GM19467 (cell line): Measurements from ENCODE around the gene TRIM8.

Experiments
- ATAC-seq: cut with Tn5 transposase; IDR thresholded peaks from one replicate; pipeline ENCODE4 v1.9.1; 2021; ENCODE audit warnings: mild to moderate bottlenecking, moderate library complexity; ENCODE audit not compliant: unreplicated experiment

The TRIM8 gene

DNA sequence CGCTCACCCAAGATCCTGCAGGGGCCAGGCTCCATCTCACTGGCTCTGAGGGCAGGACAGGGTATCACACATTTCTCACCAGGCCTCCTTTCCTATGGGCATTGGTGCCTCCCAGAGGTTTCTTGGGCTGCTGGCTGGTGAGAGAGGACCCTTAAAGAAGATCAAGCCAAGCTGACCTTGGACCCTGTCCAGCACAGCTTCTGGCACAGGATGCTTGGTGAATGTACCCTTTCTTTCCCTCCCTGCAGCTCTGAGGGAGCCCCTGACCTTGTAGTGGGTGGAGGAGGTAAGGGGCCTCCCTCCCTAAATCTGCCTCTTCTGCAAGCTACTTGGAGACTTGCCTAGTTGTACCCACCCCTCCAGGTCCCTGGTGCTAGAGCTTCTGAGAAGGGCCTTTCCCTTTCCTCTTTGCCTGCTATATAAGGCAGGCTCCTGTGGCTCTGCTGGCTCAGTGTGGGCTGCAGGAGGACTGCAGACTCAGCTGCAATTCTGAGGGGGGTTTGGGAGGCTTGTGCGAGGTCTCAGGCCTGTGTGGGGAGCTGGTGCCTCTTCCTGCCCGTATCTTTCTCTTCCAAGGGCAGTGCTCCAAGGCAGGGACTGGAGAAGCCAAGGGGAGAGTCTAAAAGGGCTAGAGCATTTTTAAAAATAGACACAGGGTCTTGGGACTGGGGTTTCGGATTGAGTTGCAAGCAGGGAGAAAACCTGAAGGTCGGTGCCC, 11.7 kb upstream of the TRIM8 start:
- no peak for ATAC-seq

GRCh38 chr10:102633287-102633686, 11.0 kb upstream of the TRIM8 start:
- no peak for ATAC-seq

DNA sequence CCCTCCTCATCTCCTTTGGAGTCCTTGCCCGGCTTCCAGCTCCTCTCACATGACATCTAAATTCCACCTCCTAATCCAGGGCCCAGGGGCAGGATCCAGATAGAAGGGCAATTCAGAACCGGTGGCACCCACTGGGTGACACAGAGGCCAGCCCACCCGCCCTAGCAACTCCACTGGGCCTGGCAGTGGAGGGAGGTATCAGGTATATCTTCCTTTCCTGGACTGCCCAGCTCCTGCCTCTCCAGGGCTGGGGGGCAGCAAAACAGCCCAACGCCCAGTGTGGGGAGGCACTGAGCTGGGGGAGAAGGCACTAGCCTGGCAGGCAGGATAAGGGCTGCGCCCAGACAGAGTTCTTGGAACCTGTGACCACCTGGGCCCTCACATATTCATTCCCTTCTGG, 10.4 kb upstream of the TRIM8 start:
- ATAC-seq, result no peak

DNA sequence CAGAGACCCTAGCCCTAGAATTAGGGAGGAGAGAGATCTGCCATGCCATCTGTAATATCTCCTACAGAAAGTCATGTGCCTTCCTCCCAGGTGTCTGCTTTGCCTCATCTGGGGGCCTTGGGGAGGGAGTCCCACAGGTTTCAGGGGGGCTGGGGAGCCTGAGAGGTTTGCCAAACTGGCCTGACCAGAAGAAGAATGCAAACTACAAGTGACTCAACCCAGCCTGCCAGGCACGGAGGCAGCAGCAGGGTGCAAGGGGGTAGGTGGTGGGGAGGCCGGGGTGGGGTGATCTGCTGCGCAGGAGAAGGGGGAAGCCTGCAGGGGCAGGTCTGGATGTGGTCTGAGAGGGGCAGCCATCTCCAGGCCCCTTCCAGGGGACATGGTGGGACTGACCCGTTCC, 9.6 kb upstream of the TRIM8 start:
- ATAC-seq, result no peak

DNA sequence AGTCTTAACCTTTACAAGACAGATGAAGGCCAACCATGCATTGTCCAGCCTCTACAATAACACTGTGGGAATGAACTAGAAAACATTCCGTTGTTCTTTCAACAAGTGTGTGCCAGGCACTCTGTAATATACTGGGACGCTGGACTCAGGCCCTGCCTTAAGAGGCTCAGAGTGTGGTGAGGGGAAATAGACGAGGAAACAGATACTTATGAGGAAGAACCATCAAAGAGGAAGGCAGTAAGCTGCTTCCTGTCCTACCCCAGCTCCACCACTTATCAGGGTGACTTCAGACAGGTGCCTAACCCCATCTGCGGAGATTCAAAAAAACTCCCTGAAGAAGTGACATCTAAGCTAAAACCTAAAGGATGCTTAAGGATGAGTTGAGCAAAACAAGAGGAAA, 8.9 kb upstream of the TRIM8 start:
- no peak for ATAC-seq

DNA sequence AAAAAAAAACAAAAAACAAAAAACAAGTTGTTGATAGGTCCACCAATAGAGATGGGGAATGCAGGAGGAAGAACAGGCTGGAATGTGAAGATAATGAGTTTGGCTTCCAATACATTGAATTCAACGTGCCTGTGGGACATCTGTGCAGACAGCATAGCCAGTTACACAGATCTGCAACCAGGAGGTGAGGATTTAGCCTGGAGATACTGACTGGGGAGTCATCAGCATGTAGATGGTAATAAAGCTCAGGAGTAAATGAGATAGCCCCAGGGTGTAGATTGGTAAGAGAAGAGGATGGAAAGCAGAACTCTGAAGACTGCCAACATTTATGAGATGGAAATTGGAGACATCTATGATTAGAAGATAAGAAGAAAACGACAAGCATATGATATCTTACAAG, 4.7 kb upstream of the TRIM8 start:
- ATAC-seq, result no peak

DNA sequence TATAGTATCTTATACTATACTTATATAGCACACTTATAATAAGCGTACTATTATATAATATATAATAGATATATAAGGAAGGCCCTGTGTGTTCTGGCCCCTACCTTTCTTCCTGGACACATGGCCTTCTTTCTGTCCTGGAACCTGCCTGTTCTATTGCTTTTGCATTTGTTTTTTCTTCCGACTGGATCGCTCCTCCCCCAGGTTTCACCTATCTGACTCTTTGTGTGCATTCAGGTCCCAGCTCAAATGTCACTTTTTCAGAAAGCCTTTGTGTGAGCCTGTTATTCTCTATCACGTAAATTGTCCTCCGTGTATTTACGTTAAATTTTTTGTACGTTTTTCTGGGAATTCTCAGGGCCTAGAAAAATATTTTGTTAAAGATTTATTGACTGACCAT, 2.9 kb upstream of the TRIM8 start:
- ATAC-seq, result no peak

GRCh38 chr10:102641880-102642735, 2.2 kb upstream of the TRIM8 start:
- peak; percentile 42 for ATAC-seq

DNA sequence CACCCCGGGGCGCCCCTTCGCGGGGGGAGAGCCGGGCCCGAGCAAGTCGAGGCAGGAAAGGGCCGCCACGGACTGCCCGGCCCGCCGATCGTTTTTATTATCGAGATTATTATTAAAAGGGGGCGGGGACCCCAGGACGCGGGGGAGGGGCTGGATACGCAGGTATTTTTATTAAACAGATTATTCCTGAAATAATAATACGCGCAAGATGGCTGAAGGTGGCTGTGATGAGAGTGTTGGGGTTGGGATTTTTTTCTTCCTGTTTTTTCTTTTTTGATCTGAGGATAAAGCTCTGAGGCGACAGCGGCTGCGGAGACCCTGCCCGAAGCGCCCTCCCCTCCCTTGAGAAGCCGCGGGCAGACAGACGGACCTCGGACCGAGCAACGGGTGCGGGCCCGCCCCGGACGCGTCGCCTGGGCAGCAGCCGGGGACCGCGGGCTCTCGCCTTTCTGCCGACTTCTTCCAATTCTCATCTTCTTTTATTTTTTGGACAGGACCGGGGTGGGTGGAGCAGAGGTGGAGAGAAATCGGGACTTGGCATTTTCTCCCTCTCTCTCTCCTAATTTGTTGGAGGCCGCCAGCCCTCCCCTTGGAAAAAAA, 1.4 kb upstream of the TRIM8 start:
- no peak for ATAC-seq

- no peak for ATAC-seq
Measured at GRCh38 chr10:102643336-102644065, 778 bp upstream of the TRIM8 start.

- ATAC-seq, result no peak
Measured at GRCh38 chr10:102644646-102645387, 538 bp downstream of the TRIM8 start.

- no peak for ATAC-seq
Measured at GRCh38 chr10:102645388-102645740, 1.1 kb downstream of the TRIM8 start.

DNA sequence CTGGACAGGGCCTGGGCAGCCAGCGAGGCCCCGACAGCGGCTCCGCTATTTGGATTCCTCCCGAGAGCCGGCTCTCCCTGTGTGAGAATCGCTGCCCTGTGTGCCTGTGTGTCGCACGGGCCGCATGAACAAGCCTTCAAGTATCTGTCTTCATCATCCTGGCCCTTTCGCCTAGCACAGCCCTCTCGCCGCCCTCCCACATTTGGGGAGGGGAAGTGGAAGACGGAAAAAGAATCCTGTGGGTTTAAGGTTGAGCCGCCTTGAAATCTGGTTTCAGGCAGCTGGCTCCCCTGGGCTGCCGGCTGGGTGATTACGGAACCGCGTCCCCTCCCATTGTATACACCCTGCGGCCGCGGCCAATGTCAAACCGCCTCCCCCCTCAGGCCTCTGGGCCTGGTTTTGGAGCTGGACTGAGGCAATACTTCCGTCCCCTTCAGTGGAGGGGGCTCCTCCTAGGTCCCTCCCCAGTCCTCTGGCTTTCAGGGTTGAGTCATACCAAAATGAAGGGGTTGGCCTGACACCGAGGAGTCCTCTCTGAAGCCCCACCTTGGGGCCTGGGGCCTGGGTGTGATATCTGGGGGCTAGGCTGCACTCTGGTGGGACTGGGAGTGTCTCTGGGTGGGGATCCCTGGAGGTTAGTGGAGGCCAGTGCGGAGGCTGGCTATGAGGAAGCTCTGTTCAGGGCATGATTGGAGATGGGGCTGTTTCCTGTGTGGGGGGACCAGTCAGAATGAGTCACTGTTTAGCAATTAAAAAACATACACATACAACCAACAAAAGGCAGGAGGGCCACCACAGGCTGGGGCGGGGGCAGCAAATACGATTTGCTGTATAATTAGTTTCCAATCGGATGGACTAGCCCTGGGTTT, 1.7 kb downstream of the TRIM8 start:
- peak; percentile 22 for ATAC-seq

DNA sequence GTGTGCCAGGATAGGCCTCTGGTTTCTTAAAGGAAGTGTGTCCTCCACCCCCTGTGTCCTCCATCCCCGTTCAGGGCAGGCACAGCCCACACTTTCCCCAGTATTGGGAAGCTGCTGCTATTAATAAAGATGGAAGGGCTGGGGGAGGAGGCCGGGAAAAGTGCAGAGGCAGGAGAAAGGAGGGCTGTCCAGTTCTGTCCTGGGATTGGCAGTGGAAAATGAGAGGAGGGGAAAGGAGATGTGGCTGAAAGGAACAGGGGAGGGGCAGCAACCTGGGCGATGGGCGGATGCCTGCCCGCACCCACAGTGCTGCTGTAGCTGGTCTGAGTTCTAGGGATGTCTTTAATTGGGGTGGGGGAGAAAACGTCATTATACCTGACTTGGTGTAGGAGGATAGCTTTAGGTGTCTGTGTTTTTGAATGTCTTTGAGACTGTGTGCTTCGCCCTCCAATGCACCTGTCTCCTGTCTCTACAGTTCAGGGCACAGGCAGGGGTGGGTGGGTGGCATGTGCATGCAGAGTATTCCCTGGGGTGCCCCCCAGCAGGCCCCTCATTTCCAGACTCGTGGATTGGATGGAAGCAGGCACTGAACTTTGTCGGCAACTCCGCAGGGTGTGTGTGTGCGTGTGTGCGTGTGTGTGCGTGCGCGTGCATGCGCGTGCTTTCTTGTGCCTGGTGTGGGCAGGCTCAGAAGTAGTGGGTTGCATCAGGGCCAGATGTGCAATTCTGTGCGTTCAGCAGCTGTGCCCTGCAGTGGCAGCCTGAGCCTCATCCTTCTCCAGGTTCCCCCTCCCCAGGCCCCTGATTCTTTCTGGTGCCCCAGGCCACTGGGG, 2.5 kb downstream of the TRIM8 start:
- ATAC-seq, result no peak

DNA sequence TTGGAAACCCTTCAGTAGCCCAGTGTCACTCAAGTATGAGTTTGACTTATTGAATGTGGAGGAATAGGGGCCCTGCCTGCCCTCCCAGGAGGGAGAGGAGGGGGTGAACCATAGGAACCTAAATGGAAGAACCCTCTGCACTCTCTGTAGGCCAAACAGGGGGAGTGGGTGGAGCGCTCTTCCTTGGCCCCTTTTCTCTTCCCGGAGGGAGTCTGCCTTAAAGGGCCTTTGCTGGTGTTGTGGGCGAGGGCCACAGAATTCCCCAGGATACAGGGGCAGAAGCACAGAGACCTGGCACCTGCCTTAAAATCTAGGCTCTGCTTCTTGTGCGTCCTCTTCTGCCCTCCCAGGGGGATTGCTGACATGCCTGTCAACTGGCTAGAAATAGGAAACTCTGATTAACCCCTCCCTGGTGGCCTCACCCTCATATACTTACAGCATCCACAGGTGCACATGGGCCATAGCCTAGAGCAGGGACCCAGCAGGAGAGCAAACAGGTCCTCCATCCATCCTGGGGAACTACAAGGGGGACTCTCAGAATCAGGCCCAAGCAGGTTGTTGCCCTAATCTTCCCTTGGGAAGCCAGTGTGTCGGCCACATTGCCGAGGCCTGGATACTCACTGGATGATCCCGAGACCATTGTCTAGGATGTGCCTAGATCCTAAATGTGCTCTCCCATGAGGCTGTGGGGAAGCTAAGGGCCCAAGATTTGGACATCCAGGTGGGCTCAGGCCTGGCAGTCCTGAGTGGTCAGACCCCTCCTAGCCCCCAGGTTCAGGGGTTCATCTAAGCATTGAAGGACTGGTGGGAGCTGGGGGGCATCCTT, 3.4 kb downstream of the TRIM8 start:
- no peak for ATAC-seq

DNA sequence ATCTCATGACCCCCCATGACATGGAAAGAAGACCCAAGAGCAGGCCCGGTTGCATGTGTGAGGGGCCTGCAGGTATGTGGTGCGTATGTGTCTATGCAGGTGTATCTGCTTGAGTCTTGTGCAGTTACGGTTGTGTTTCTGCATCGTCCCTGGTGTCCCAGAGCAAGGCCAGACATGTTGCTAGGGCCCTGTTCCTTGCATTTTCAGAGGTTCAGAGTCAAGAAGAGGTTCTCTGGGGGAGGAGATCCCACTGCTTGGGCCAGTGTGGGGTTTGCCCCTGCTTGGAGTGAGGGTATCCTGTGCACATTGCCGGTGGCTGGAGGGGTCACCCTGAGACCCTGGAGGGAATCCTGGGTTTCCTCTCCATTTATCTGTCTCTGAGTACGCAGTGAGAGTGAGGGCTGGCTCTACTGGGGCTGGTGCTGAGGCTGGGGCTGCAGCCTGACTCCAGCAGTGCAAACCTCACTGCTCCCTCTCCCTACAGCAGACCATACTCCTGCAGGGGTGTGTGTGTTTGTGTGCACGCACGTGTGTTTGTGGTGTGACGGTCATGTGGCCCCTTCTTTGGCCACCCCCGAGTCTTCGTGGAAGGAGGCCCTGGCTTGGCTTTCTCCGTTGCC, 4.1 kb downstream of the TRIM8 start:
- no peak for ATAC-seq
